Measurements from ENCODE around the gene MCTP1.

The MCTP1 gene

GRCh38 chr5:95281226-95281625, 3.7 kb downstream of the MCTP1 start:
- Histone ChIP-seq H3K4me3 (ENCODE audit: low read length, poor library complexity, severe bottlenecking) (no peak overlapping the region), H3K27me3 (ENCODE audit: insufficient read depth, low read length, poor library complexity, severe bottlenecking) (peaks cover 9% of the 10 kb centered on the region), H3K79me2 (ENCODE audit: insufficient read depth, low read length) (no peaks in the 10 kb centered on the region), H3K4me2 (ENCODE audit: low read depth, low read length, poor library complexity, severe bottlenecking) (no peak overlapping the region), H3K36me3 (ENCODE audit: insufficient read depth, low read length) (no peaks in the 10 kb centered on the region), H3K9ac (ENCODE audit: low read depth, low read length, poor library complexity, severe bottlenecking) (no peak overlapping the region), H2AFZ (ENCODE audit: low read length) (no peak overlapping the region), H3K9me2 (replicated peaks; ENCODE audit: low read depth, low read length) (no peaks in the 10 kb centered on the region), H3F3A (ENCODE audit: low read depth) (no peaks in the 10 kb centered on the region), H4K20me1 (ENCODE audit: insufficient read depth, low read length, poor library complexity, severe bottlenecking) (no peaks in the 10 kb centered on the region), H3K4me1 (ENCODE audit: insufficient read depth, low read length, poor library complexity, severe bottlenecking) (peaks cover 11% of the 10 kb centered on the region), H3K9me3 (ENCODE audit: insufficient read depth, low read depth, low read length) (no peaks in the 10 kb centered on the region)
- TF ChIP-seq CTCF (conservative IDR thresholded peaks at IDR 0.05; ENCODE audit: low read length) (no peak), EZH2phosphoT487 (IDR thresholded peaks at IDR 0.05; ENCODE audit: borderline replicate concordance) (no peak)

GRCh38 chr5:95280401-95281095, 4.3 kb downstream of the MCTP1 start:
- peaks cover 9% of the 10 kb centered on the region for H3K27me3 ChIP-seq (ENCODE audit: insufficient read depth, low read length, poor library complexity, severe bottlenecking)

GRCh38 chr5:95274011-95274410, 10.9 kb downstream of the MCTP1 start:
- Histone ChIP-seq H3F3A (ENCODE audit: low read depth) (no peaks in the 10 kb centered on the region), H3K4me3 (ENCODE audit: low read length, poor library complexity, severe bottlenecking) (no peak overlapping the region)

More at GRCh38 chr5:95280401-95281095, 4.3 kb downstream of the MCTP1 start:
- Histone ChIP-seq H3F3A (ENCODE audit: low read depth) (no peaks in the 10 kb centered on the region), H3K4me1 (ENCODE audit: insufficient read depth, low read length, poor library complexity, severe bottlenecking) (peaks cover 11% of the 10 kb centered on the region), H2AFZ (ENCODE audit: low read length) (no peak overlapping the region), H3K9me2 (replicated peaks; ENCODE audit: low read depth, low read length) (no peaks in the 10 kb centered on the region), H3K79me2 (ENCODE audit: insufficient read depth, low read length) (no peaks in the 10 kb centered on the region), H3K9ac (ENCODE audit: low read depth, low read length, poor library complexity, severe bottlenecking) (no peak overlapping the region), H3K4me2 (ENCODE audit: low read depth, low read length, poor library complexity, severe bottlenecking) (no peak overlapping the region), H4K20me1 (ENCODE audit: insufficient read depth, low read length, poor library complexity, severe bottlenecking) (no peaks in the 10 kb centered on the region), H3K36me3 (ENCODE audit: insufficient read depth, low read length) (no peaks in the 10 kb centered on the region), H3K4me3 (ENCODE audit: low read length, poor library complexity, severe bottlenecking) (no peak overlapping the region), H3K9me3 (ENCODE audit: insufficient read depth, low read depth, low read length) (no peaks in the 10 kb centered on the region)
- TF ChIP-seq CTCF (conservative IDR thresholded peaks at IDR 0.05; ENCODE audit: low read length), result no peak
- no peak for TF ChIP-seq EZH2phosphoT487 (IDR thresholded peaks at IDR 0.05; ENCODE audit: borderline replicate concordance)

More at GRCh38 chr5:95274011-95274410, 10.9 kb downstream of the MCTP1 start:
- Histone ChIP-seq H3K4me1 (ENCODE audit: insufficient read depth, low read length, poor library complexity, severe bottlenecking) (no peaks in the 10 kb centered on the region), H3K4me2 (ENCODE audit: low read depth, low read length, poor library complexity, severe bottlenecking) (no peak overlapping the region), H3K79me2 (ENCODE audit: insufficient read depth, low read length) (no peaks in the 10 kb centered on the region), H3K27me3 (ENCODE audit: insufficient read depth, low read length, poor library complexity, severe bottlenecking) (no peaks in the 10 kb centered on the region), H3K9me3 (ENCODE audit: insufficient read depth, low read depth, low read length) (no peaks in the 10 kb centered on the region), H2AFZ (ENCODE audit: low read length) (no peak overlapping the region), H4K20me1 (ENCODE audit: insufficient read depth, low read length, poor library complexity, severe bottlenecking) (no peaks in the 10 kb centered on the region), H3K36me3 (ENCODE audit: insufficient read depth, low read length) (no peaks in the 10 kb centered on the region), H3K9ac (ENCODE audit: low read depth, low read length, poor library complexity, severe bottlenecking) (no peak overlapping the region), H3K9me2 (replicated peaks; ENCODE audit: low read depth, low read length) (no peaks in the 10 kb centered on the region)
- TF ChIP-seq CTCF (conservative IDR thresholded peaks at IDR 0.05; ENCODE audit: low read length) (no peak), EZH2phosphoT487 (IDR thresholded peaks at IDR 0.05; ENCODE audit: borderline replicate concordance) (no peak)
